HepG2 (cell line): ENCODE data around the gene RIN3. TPM values are rescaled to one million over a fixed set of nuclear protein-coding genes. Genes with fewer than 3 reads are reported as not detected.

Source experiments
- BCLAF1 ChIP-seq: fragments of 450-650 bp; IDR thresholded peaks from 2 replicates; pipeline ENCODE4 v1.6.1; 2017; ENCODE audit warnings: mild to moderate bottlenecking
- FOXM1 ChIP-seq: sonication (generic); formaldehyde crosslinking; IDR thresholded peaks from 2 replicates; pipeline ENCODE4 v1.5.0; 2020; ENCODE audit warnings: missing genetic modification reagents
- KLF9 ChIP-seq: IDR thresholded peaks from 2 replicates; pipeline ENCODE4 v1.6.1; 2016; ENCODE audit warnings: low read depth
- MEIS2 ChIP-seq: sonication (generic); formaldehyde crosslinking; IDR thresholded peaks from 2 replicates; pipeline ENCODE4 v1.9.0; 2021; ENCODE audit warnings: mild to moderate bottlenecking, missing genetic modification reagents
- REST ChIP-seq, 2 experiments: IDR thresholded peaks; 2 replicates each; pipeline ENCODE4 v1.6.1; 2011 to 2012; ENCODE audit warnings: low read length in 2 of 2, borderline replicate concordance in 1 of 2, low read depth in 1 of 2, mild to moderate bottlenecking in 1 of 2, moderate library complexity in 1 of 2
- RFX5 ChIP-seq: IDR thresholded peaks from 2 replicates; pipeline ENCODE4 v1.6.1; 2011; ENCODE audit warnings: low read depth, low read length, improper control_type of control experiment
- SP1 ChIP-seq, 2 experiments: fragments of 450-650 bp in 1 of 2; sonication (generic) in 1 of 2; formaldehyde crosslinking in 1 of 2; IDR thresholded peaks; 2 replicates each; pipeline versions ENCODE4 v1.4.0 to v1.6.1; 2016 to 2020; ENCODE audit warnings: missing genetic modification reagents in 1 of 2
- TCF12 ChIP-seq, 2 experiments: fragments of 450-650 bp in 1 of 2; sonication (generic) in 1 of 2; formaldehyde crosslinking in 1 of 2; IDR thresholded peaks; 2 replicates each; pipeline versions ENCODE4 v1.6.1 to v1.8.0; 2017 to 2022; ENCODE audit warnings: antibody characterized with exemption in 1 of 2, mild to moderate bottlenecking in 1 of 2, missing genetic modification reagents in 1 of 2, moderate library complexity in 1 of 2
- ZBTB14 ChIP-seq: sonication (generic); formaldehyde crosslinking; IDR thresholded peaks from 2 replicates; pipeline ENCODE4 v1.4.0; 2020; ENCODE audit warnings: missing genetic modification reagents
- ZNF557 ChIP-seq: sonication (generic); formaldehyde crosslinking; IDR thresholded peaks from 2 replicates; pipeline ENCODE4 v1.4.0; 2020; ENCODE audit warnings: missing genetic modification reagents
- polyA plus RNA-seq, 8 experiments: library from polyadenylated mRNA; depleted of rRNA in 3 of 8; stranded (reverse) in 7 of 8; unstranded in 1 of 8; fragments of >200 nt; fragmentation: Illumina TruSeq in 4 of 8; extraction: Trizol in 4 of 8; gene quantifications; 2 replicates each; pipeline versions ENCODE4 v1.2.1 to v1.2.3, GENCODE V29; 2011 to 2016; ENCODE audit warnings: low read depth in 4 of 8, missing spikeins in 1 of 8, mixed read lengths in 1 of 8; ENCODE audit not compliant: insufficient read depth in 1 of 8
- total RNA-seq, 5 experiments: library from RNA; depleted of rRNA; stranded (reverse); fragments of >200 nt; fragmentation: Illumina TruSeq; extraction: Trizol; gene quantifications; 2 replicates each; pipeline ENCODE4 v1.2.3, GENCODE V29; 2016; ENCODE audit warnings: low read depth in 1 of 5
- TF ChIP-seq, protein P1 (sequence below): IDR thresholded peaks from 2 replicates; pipeline ENCODE4 v1.4.0; 2020; ENCODE audit warnings: mild to moderate bottlenecking, missing genetic modification reagents
- TF ChIP-seq, protein P2 (sequence below): sonication (generic); formaldehyde crosslinking; IDR thresholded peaks from 2 replicates; pipeline ENCODE4 v1.8.0; 2022; ENCODE audit warnings: missing genetic modification reagents, mild to moderate bottlenecking, inconsistent platforms, borderline replicate concordance
- TF ChIP-seq, protein P3 (sequence below): sonication (generic); formaldehyde crosslinking; IDR thresholded peaks from 2 replicates; pipeline ENCODE4 v1.5.0; 2020; ENCODE audit warnings: missing genetic modification reagents

RIN3 gene
- total and polyA plus RNA-seq, 2 of the 13 experiments (the other 11 are each of a cell fraction or from before 2014, with no cell fraction given) = 2.3 to 3.6 TPM

DNA sequence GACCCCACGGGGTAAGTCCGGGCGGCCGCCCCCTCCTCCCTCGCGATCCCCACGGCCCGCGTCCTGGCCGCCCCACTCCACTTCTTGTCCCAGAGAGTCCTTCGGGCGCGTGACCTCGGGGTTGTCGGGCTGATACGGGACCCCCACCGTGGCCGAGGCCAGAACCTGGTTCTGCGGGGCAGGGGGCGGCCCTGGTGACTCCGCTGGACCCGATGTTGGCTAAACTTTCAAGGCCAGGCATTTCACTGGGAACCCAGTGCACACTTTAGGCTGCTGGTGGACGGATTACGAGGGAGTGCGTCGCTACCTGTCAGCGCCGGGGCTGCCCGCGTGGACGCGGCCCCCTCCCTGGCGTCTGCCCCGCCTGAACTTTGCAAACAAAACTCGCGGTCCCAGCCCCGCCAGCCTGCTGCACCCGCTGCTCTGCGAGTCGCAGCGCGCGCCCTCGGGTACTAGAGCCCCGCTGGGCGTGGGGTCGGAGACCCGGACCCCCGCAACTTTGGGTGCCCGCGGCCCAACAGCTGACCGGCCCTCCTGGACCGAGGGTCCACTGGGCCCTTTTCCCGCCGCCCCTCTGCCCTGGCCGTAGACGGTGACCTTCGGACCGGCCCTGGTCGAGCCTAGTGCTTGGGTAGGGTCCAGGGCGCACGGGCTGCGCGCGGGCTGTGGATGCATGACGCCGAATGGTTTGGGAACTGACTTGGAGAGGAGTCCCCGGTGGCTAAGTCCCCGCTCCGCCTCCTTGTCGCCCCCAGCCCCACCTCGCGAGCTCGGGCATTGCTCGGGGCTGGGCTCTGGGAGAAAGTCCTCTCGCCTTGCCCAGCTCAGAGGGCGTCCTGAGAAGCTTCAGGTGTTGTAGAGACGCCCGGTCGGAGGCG is 624 bp downstream of the RIN3 start (continued):
- TF ChIP-seq, protein P1, sequence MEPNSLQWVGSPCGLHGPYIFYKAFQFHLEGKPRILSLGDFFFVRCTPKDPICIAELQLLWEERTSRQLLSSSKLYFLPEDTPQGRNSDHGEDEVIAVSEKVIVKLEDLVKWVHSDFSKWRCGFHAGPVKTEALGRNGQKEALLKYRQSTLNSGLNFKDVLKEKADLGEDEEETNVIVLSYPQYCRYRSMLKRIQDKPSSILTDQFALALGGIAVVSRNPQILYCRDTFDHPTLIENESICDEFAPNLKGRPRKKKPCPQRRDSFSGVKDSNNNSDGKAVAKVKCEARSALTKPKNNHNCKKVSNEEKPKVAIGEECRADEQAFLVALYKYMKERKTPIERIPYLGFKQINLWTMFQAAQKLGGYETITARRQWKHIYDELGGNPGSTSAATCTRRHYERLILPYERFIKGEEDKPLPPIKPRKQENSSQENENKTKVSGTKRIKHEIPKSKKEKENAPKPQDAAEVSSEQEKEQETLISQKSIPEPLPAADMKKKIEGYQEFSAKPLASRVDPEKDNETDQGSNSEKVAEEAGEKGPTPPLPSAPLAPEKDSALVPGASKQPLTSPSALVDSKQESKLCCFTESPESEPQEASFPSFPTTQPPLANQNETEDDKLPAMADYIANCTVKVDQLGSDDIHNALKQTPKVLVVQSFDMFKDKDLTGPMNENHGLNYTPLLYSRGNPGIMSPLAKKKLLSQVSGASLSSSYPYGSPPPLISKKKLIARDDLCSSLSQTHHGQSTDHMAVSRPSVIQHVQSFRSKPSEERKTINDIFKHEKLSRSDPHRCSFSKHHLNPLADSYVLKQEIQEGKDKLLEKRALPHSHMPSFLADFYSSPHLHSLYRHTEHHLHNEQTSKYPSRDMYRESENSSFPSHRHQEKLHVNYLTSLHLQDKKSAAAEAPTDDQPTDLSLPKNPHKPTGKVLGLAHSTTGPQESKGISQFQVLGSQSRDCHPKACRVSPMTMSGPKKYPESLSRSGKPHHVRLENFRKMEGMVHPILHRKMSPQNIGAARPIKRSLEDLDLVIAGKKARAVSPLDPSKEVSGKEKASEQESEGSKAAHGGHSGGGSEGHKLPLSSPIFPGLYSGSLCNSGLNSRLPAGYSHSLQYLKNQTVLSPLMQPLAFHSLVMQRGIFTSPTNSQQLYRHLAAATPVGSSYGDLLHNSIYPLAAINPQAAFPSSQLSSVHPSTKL (CRISPR knock-in tag) = peak; percentile 66; the same call in 1 of the 2 replicates
- no peak for TF ChIP-seq BCLAF1
- peak; percentile 62 for TF ChIP-seq ZBTB14 (CRISPR knock-in tag)
- TF ChIP-seq TCF12 (IDR thresholded peaks at IDR 0.05) = no peak
- no peak; the same call in 1 of the 2 replicates for TF ChIP-seq TCF12 (CRISPR knock-in tag; IDR thresholded peaks at IDR 0.05)
- no peak for TF ChIP-seq SP1 (IDR thresholded peaks at IDR 0.05)
- no peak for TF ChIP-seq SP1 (CRISPR knock-in tag; IDR thresholded peaks at IDR 0.05)
- TF ChIP-seq FOXM1 = no peak
- no peak for TF ChIP-seq RFX5
- TF ChIP-seq, protein P2, sequence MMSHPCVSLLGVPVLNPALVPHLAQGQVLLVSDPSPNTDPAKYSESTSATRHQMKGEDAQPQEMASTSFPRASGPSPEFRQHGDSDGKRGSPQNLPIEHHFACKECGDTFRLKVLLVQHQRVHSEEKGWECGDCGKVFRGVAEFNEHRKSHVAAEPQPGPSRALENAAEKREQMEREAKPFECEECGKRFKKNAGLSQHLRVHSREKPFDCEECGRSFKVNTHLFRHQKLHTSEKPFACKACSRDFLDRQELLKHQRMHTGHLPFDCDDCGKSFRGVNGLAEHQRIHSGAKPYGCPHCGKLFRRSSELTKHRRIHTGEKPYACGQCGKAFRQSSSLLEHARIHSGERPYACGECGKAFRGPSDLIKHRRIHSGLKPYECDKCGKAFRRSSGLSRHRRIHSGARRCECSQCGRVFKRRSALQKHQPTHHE (CRISPR knock-in tag) = no peak; the same call in 1 of the 2 replicates
- no peak for TF ChIP-seq REST (IDR thresholded peaks at IDR 0.05; ENCODE audit: borderline replicate concordance in 1 of 2, low read depth in 1 of 2, low read length in 2 of 2)
- TF ChIP-seq, protein P3, sequence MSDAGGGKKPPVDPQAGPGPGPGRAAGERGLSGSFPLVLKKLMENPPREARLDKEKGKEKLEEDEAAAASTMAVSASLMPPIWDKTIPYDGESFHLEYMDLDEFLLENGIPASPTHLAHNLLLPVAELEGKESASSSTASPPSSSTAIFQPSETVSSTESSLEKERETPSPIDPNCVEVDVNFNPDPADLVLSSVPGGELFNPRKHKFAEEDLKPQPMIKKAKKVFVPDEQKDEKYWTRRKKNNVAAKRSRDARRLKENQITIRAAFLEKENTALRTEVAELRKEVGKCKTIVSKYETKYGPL = 0 out of 2 replicates have a peak, but pooled peaks have one; percentile 39
- peak; percentile 77 for TF ChIP-seq MEIS2 (CRISPR knock-in tag)
- TF ChIP-seq ZNF557 (CRISPR knock-in tag) = peak; percentile 63
- TF ChIP-seq KLF9 (CRISPR knock-in tag) = no peak
